ENCODE results near the gene DHPS. TPM values are rescaled to one million over a fixed set of nuclear protein-coding genes. Genes with fewer than 3 reads are reported as not detected.

Gene DHPS
- total RNA-seq (2014; rRNA removed) (140 and 150 TPM in 2 replicates), Bru-seq, nascent RNA (percentile 89 among the genes with signal in this experiment), BruChase-seq, experiment 1, labeled RNA remaining after a 6-hour chase (percentile 96 among the genes with signal in this experiment), BruChase-seq, experiment 2, labeled RNA remaining after a 2-hour chase (percentile 94 among the genes with signal in this experiment)
- long read RNA-seq, transcript DHPS-221 (8 exons, 1,176 nt) = minor isoform, 5 of 192 reads
- long read RNA-seq, transcript DHPS-201 (9 exons, 1,363 nt) = major isoform, 135 of 192 reads
- long read RNA-seq, transcript DHPS-218 (2 exons, 1,085 nt) = minor isoform, 25 of 192 reads
- long read RNA-seq, partial matches to known transcripts = 7 of 192 reads
- long read RNA-seq, other reads (novel, unspliced or antisense) = 15 of 192 reads

DNA sequence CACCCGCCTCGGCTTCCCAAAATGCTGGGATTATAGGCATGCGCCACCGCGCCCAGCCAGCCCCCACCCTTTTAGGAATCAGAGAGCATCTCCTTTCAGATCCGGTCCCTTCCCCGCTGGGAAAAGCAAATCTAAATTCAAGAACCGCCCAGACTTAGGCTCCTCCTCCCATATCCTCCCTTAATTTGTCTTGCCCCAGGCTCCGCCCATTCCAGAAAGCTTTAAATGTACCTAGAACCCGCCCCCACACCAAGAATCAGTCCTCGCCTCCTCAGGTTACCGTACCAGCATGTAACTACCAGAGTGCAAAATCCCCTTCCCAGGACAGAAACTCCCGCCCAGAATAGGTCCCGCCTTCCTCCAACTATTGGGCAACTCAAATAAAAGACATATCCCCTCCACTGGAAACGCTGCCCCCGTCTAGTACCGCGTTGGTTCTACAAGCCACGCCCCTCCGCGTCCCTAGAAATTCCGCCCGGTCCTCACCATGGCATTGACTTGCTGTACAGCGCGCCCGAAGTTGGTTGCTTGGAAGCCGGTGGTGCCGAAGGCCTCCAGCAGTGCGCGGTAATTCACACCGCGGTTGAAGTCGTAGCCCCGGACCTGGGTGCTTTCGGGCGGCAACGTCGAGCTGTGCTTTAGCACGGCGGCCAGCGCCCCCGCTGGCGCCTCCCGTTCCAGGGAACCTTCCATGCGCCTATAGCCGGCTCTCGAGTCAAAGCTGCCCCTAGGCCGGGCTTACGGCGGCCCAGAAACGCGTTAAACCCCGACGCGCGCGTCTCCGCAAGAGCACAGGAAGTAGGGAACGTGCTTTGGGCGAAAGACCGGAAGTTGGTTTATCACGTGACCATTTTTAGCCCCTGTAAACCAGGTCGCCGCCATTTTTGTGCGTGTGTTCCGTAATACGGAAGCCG, at the start of gene DHPS:
Gene DHPS, minus strand, starts transcription at position 807 of the 914 bp plus-strand sequence. Its CDS starts 114 bp downstream, at position 693.
- intact Hi-C loops (cut with micrococcal nuclease) = loop anchor here (1.0 kb wide), 1 partner anchor 56 kb away; the partner anchor contains the start of gene GET3
- CTCF ChIA-PET = no interaction called here
- peaks cover 14% of the 10 kb centered on the region for H3K79me2 ChIP-seq (ENCODE audit: low read length)
- H3K4me3 ChIP-seq (ENCODE audit: low read length) = peak within 1 kb of the TSS; percentile 80
- H3K27me3 ChIP-seq (ENCODE audit: low read length) = no peaks in the 10 kb centered on the region
- peak; percentile 99 for DNase-seq
- ATAC-seq = peak; percentile 84
- TF ChIP-seq EZH2phosphoT487 (IDR thresholded peaks at IDR 0.05; ENCODE audit: borderline replicate concordance, low read length) (no peak), EZH2 (IDR thresholded peaks at IDR 0.05; ENCODE audit: low read length, unreplicated experiment) (no peak)
- TF ChIP-seq, protein P1, sequence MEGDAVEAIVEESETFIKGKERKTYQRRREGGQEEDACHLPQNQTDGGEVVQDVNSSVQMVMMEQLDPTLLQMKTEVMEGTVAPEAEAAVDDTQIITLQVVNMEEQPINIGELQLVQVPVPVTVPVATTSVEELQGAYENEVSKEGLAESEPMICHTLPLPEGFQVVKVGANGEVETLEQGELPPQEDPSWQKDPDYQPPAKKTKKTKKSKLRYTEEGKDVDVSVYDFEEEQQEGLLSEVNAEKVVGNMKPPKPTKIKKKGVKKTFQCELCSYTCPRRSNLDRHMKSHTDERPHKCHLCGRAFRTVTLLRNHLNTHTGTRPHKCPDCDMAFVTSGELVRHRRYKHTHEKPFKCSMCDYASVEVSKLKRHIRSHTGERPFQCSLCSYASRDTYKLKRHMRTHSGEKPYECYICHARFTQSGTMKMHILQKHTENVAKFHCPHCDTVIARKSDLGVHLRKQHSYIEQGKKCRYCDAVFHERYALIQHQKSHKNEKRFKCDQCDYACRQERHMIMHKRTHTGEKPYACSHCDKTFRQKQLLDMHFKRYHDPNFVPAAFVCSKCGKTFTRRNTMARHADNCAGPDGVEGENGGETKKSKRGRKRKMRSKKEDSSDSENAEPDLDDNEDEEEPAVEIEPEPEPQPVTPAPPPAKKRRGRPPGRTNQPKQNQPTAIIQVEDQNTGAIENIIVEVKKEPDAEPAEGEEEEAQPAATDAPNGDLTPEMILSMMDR (conservative IDR thresholded peaks at IDR 0.05; ENCODE audit: low read depth, low read length) = no peak
- peak within 1 kb of the TSS; percentile 96 for H3K27ac ChIP-seq (ENCODE audit: low read length)
- POLR2A ChIA-PET (ENCODE audit: unreplicated experiment) = interaction anchor here (0.6 to 0.8 kb wide), 3 partner anchors 13 to 65 kb away, joined by 4 to 6 read pairs (median 5); no protein-coding TSS in a partner anchor
- H2AFZ ChIP-seq (ENCODE audit: low read length) = peak within 1 kb of the TSS; percentile 90
- H3K4me2 ChIP-seq (ENCODE audit: low read length) = peak within 1 kb of the TSS; percentile 94
- BruUV-seq (replicated peaks) = TSS peak; percentile 86
- H3K4me1 ChIP-seq (ENCODE audit: insufficient read depth, low read length) = no peaks in the 10 kb centered on the region
- H3K9me3 ChIP-seq (ENCODE audit: low read length) = no peaks in the 10 kb centered on the region
- no peaks in the 10 kb centered on the region for H3F3A ChIP-seq (ENCODE audit: low read length, unreplicated experiment)
- H4K20me1 ChIP-seq (ENCODE audit: low read length) = no peaks in the 10 kb centered on the region
- peak within 1 kb of the TSS; percentile 95 for H3K9ac ChIP-seq (ENCODE audit: low read length)
- H3K9me2 ChIP-seq (replicated peaks; ENCODE audit: low read length) = no peaks in the 10 kb centered on the region
- peaks cover 25% of the 10 kb centered on the region for H3K36me3 ChIP-seq (ENCODE audit: low read depth, low read length)

DNA sequence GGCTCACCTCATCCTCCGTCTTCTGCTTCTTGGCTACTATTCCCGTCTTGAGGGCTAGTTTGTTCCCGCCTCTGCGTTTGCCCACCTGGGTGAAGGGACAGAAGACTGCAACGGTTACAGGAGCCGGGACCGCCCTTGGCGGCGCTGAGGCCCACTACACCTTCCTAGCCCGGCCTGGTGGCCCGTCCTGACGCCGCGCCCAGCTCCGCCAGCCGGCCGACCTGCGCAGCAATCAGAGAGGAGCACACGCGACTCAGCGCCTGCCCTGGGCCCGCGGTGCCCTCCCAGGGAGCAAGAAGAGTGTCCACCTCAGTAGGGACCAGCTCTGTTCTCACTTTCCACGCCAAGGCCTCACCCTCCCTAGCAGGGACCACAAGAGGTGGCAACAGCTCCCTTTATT, 49.7 kb upstream of the DHPS start:
- intact Hi-C loops (cut with micrococcal nuclease) = no loop called here
- ATAC-seq = no peak
- Histone ChIP-seq H4K20me1 (ENCODE audit: low read length) (peaks cover 26% of the 10 kb centered on the region), H3K9me2 (replicated peaks; ENCODE audit: low read length) (no peaks in the 10 kb centered on the region), H3F3A (ENCODE audit: low read length, unreplicated experiment) (peaks cover 10% of the 10 kb centered on the region), H2AFZ (ENCODE audit: low read length) (no peak overlapping the region), H3K79me2 (ENCODE audit: low read length) (peaks cover 53% of the 10 kb centered on the region), H3K36me3 (ENCODE audit: low read depth, low read length) (peaks cover 39% of the 10 kb centered on the region), H3K9ac (ENCODE audit: low read length) (no peak overlapping the region), H3K9me3 (ENCODE audit: low read length) (no peaks in the 10 kb centered on the region), H3K27me3 (ENCODE audit: low read length) (no peaks in the 10 kb centered on the region), H3K4me3 (ENCODE audit: low read length) (no peak overlapping the region), H3K4me1 (ENCODE audit: insufficient read depth, low read length) (peaks cover 17% of the 10 kb centered on the region), H3K27ac (ENCODE audit: low read length) (no peak overlapping the region), H3K4me2 (ENCODE audit: low read length) (no peak overlapping the region)
- no TSS peak for BruUV-seq (replicated peaks)
- ChIA-PET CTCF (no interaction called here), POLR2A (ENCODE audit: unreplicated experiment) (no interaction called here)
- DNase-seq = no peak
- TF ChIP-seq, protein P1 (conservative IDR thresholded peaks at IDR 0.05; ENCODE audit: low read depth, low read length) = no peak
- TF ChIP-seq EZH2phosphoT487 (IDR thresholded peaks at IDR 0.05; ENCODE audit: borderline replicate concordance, low read length) (no peak), EZH2 (IDR thresholded peaks at IDR 0.05; ENCODE audit: low read length, unreplicated experiment) (no peak)
